ENCODE measurements around the gene ZFPL1. TPM values are rescaled to one million over a fixed set of nuclear protein-coding genes. Genes with fewer than 3 reads are reported as not detected.

Gene ZFPL1
- total and polyA plus RNA-seq, 9 of the 15 experiments (the other 6 are each of a cell fraction or from before 2014, with no cell fraction given): 3.7 to 37.5 (median 22.7) TPM

DNA sequence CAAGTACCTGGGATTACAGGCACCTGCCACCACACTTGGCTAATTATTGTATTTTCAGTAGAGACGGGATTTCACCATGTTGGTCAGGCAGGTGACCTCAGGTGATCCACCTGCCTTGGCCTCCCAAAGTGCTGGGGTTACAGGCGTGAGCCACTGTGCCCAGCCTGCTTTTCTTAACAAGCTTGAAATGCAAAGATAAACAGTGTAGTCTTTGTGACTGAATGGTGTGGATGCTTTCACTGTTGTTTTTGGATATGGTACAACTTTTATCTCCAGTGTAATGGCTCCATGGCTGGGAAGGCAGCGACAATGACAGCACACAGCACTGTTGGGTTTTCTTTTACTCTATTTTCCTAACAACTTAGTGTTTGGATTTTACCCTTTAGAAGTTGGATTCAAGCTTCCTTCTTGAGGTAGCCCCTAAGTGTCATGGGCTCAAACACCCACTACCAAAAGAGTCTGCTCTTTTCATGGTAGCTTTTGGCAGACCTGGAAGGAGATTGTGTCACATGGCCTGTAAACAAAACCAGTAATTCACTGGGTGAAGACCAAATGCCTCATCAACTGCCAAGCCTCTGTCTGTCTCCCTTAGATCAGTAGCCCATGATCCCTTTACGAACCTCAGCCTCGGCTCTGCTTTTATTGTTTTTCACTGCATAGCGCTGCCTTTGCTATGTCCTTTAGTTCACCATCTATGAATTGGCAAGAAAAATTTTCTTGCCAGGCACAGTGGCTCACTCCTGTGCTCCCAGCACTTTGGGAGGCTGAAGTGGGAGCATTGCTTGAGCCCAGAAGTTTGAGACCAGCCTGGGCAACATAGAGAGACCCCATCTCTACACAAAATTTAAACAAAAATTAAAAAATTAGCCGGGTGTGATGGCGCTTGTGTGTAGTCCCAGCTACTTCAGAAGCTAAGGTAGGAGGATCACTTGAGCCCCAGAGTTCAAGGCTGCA, 18.4 kb downstream of the ZFPL1 start:
- FAIRE-seq (peak; percentile 54), DNase-seq (ENCODE audit: extremely low read depth in 1 of 4, low spot score in 3 of 4) (no peak), ATAC-seq (no peak)
- in situ Hi-C loops (cut with MboI) (no loop called here), intact Hi-C loops (cut with micrococcal nuclease) (no loop called here)
- TF ChIP-seq ZNF23 (CRISPR knock-in tag; IDR thresholded peaks at IDR 0.05): no peak
- no peak for TF ChIP-seq TEAD2 (tag; IDR thresholded peaks at IDR 0.05)
- TF ChIP-seq, protein P1, sequence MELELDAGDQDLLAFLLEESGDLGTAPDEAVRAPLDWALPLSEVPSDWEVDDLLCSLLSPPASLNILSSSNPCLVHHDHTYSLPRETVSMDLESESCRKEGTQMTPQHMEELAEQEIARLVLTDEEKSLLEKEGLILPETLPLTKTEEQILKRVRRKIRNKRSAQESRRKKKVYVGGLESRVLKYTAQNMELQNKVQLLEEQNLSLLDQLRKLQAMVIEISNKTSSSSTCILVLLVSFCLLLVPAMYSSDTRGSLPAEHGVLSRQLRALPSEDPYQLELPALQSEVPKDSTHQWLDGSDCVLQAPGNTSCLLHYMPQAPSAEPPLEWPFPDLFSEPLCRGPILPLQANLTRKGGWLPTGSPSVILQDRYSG (tag; conservative IDR thresholded peaks at IDR 0.05; ENCODE audit: low read depth): no peak
- TF ChIP-seq, protein P2, sequence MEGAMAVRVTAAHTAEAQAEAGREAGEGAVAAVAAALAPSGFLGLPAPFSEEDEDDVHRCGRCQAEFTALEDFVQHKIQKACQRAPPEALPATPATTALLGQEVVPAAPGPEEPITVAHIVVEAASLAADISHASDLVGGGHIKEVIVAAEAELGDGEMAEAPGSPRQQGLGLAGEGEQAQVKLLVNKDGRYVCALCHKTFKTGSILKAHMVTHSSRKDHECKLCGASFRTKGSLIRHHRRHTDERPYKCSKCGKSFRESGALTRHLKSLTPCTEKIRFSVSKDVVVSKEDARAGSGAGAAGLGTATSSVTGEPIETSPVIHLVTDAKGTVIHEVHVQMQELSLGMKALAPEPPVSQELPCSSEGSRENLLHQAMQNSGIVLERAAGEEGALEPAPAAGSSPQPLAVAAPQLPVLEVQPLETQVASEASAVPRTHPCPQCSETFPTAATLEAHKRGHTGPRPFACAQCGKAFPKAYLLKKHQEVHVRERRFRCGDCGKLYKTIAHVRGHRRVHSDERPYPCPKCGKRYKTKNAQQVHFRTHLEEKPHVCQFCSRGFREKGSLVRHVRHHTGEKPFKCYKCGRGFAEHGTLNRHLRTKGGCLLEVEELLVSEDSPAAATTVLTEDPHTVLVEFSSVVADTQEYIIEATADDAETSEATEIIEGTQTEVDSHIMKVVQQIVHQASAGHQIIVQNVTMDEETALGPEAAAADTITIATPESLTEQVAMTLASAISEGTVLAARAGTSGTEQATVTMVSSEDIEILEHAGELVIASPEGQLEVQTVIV (CRISPR knock-in tag; IDR thresholded peaks at IDR 0.05; ENCODE audit: borderline replicate concordance): no peak
- TF ChIP-seq EHMT2 (IDR thresholded peaks at IDR 0.05): no peak
- no peak for TF ChIP-seq ZNF217 (CRISPR knock-in tag; IDR thresholded peaks at IDR 0.05)
- Histone ChIP-seq H3K79me2 (ENCODE audit: control insufficient read depth, insufficient read depth, low read length) (peaks cover 13% of the 10 kb centered on the region; the same call in 1 of the 3 replicates), H3K27me3 (ENCODE audit: control insufficient read depth in 2 of 2, insufficient read depth in 2 of 2, low read length in 2 of 2) (no peaks in the 10 kb centered on the region), H4K20me1 (replicated peaks; ENCODE audit: control insufficient read depth, insufficient read depth, low read length) (no peaks in the 10 kb centered on the region), H3K9me1 (ENCODE audit: control insufficient read depth, insufficient read depth, low read length) (no peaks in the 10 kb centered on the region), H3K4me3 (no peak overlapping the region), H3K9ac (ENCODE audit: insufficient read depth in 1 of 2, low read depth in 2 of 2, low read length in 2 of 2) (no peak overlapping the region), H3K4me2 (ENCODE audit: insufficient read depth, low read length) (no peak overlapping the region), H2AFZ (ENCODE audit: low read depth, low read length) (no peak overlapping the region), H3K9me3 (replicated peaks; ENCODE audit: control insufficient read depth, insufficient read depth, low read depth, low read length) (no peaks in the 10 kb centered on the region), H3K36me3 (ENCODE audit: control insufficient read depth, insufficient read depth, low read length) (peaks cover 27% of the 10 kb centered on the region; the same call in 2 of the 3 replicates), H3K4me1 (replicated peaks in 1 of 2; ENCODE audit: control insufficient read depth in 2 of 2, insufficient read depth in 2 of 2, low read length in 2 of 2) (peaks cover 3 to 5% of the 10 kb centered on the region in 2 experiments; a peak in 3 of 5 replicates), H3K27ac (ENCODE audit: extremely low read depth, low read depth, low read length) (no peak overlapping the region)
- 85% methylated on average over 8 of the region's 8 CpGs for WGBS (ENCODE audit: insufficient coverage, low coverage, missing lambda C conversion rate)
- ChIA-PET CTCF (ENCODE audit: low intra/inter-chr PET ratio) (no interaction called here), POLR2A (interaction anchor here (0.6 to 1.2 kb wide), 4 partner anchors 9 to 160 kb away, joined by 3 to 4 read pairs (median 3); partner anchors contain the start of genes FAU, MRPL49 and TM7SF2)
- BruUV-seq (replicated peaks): no TSS peak

Data from K562 (cell line).